Vagina (tissue), 2 donors: ENCODE results near the gene VAMP3. TPM values are rescaled to one million over a fixed set of nuclear protein-coding genes. Genes with fewer than 3 reads are reported as not detected.
"Not testable (repeated sequence)": the region's sequence is repeated elsewhere in the genome, so short reads cannot be mapped to it uniquely, and the experiment has no call there.

Experiments used
- DNase-seq, 2 donors: peaks; one replicate each; pipeline ENCODE4 v3.0.0-alpha.2; 2017; ENCODE audit errors: extremely low spot score in 2 of 2
- H3K27ac ChIP-seq: fragments of 200-600 bp; sonication (generic); one replicate; pipeline ENCODE4 v1.5.1; 2019
- H3K27me3 ChIP-seq: fragments of 200-600 bp; sonication (generic); one replicate; pipeline ENCODE4 v1.5.1; 2019
- H3K36me3 ChIP-seq, 2 donors: fragments of 200-600 bp; sonication (generic); one replicate each; pipeline ENCODE4 v1.5.1; 2017 to 2019
- H3K4me1 ChIP-seq: fragments of 200-600 bp; sonication (generic); one replicate; pipeline ENCODE4 v1.5.1; 2019
- H3K4me3 ChIP-seq, 2 donors: fragments of 200-600 bp; sonication (generic); 1 replicate in 1 of 2; 2 replicates in 1 of 2; pipeline ENCODE4 v1.5.1; 2016 to 2019
- H3K9me3 ChIP-seq: fragments of 200-600 bp; sonication (generic); one replicate; pipeline ENCODE4 v1.5.1; 2019
- CTCF ChIP-seq, 3 experiments: fragments of 450-650 bp in 2 of 3; fragments of 200-600 bp in 1 of 3; sonication (generic) in 1 of 3; IDR thresholded peaks; one replicate each; pipeline ENCODE4 v1.5.1; 2017 to 2019; ENCODE audit warnings: antibody characterized with exemption in 3 of 3, mild to moderate bottlenecking in 2 of 3, moderate library complexity in 2 of 3
- POLR2A ChIP-seq, 2 donors: fragments of 450-650 bp; IDR thresholded peaks; one replicate each; pipeline ENCODE4 v1.6.1; 2017; ENCODE audit warnings: antibody characterized with exemption in 2 of 2, mild to moderate bottlenecking in 2 of 2, moderate library complexity in 2 of 2
- POLR2AphosphoS5 ChIP-seq, 2 donors: sonication (generic); formaldehyde crosslinking; IDR thresholded peaks; one replicate each; pipeline ENCODE4 v1.9.0; 2017; ENCODE audit warnings: antibody characterized with exemption in 2 of 2, mild to moderate bottlenecking in 2 of 2, low read depth in 1 of 2; ENCODE audit not compliant: insufficient read depth in 1 of 2
- intact Hi-C: fragments of 100-400 bp; cut with DNase I; formaldehyde crosslinking; loops from one replicate; pipeline ENCODE4 v1.15.1; 2023
- total RNA-seq: library from RNA; depleted of rRNA; stranded (reverse); fragments of >200 nt; gene quantifications from one replicate; pipeline ENCODE4 v1.2.3, GENCODE V29; 2016

VAMP3 gene
- total RNA-seq, 1 donor from 2014 or later, result 59.2 TPM

- intact Hi-C loops, result no loop called here
- TF ChIP-seq POLR2AphosphoS5 (IDR thresholded peaks at IDR 0.05; ENCODE audit: insufficient read depth in 1 of 2, low read depth in 1 of 2), result no peak
- no peak for TF ChIP-seq POLR2A (IDR thresholded peaks at IDR 0.05)
- TF ChIP-seq CTCF (IDR thresholded peaks at IDR 0.05), result no peak
- H3K27me3 ChIP-seq, result no peaks in the 10 kb centered on the region
- H3K27ac ChIP-seq, result no peak overlapping the region
- DNase-seq, result no peak
- no peak overlapping the region for H3K4me3 ChIP-seq
- no peaks in the 10 kb centered on the region for H3K9me3 ChIP-seq
- H3K36me3 ChIP-seq, result peaks cover 0 to 43% of the 10 kb centered on the region in 2 donors
- H3K4me1 ChIP-seq, result peaks cover 11% of the 10 kb centered on the region
Observed at GRCh38 chr1:7786795-7787194, 15.7 kb downstream of the VAMP3 start.

- TF ChIP-seq CTCF (IDR thresholded peaks at IDR 0.05) (no peak), POLR2AphosphoS5 (IDR thresholded peaks at IDR 0.05; ENCODE audit: insufficient read depth in 1 of 2, low read depth in 1 of 2) (no peak), POLR2A (IDR thresholded peaks at IDR 0.05) (no peak)
- Histone ChIP-seq H3K4me1 (peaks cover 7% of the 10 kb centered on the region), H3K27me3 (no peaks in the 10 kb centered on the region), H3K36me3 (peaks cover 0 to 61% of the 10 kb centered on the region in 2 donors), H3K27ac (no peak overlapping the region), H3K4me3 (no peak overlapping the region), H3K9me3 (no peaks in the 10 kb centered on the region)
- DNase-seq, result no peak
- intact Hi-C loops, result no loop called here
Observed at GRCh38 chr1:7789828-7790227, 18.7 kb downstream of the VAMP3 start.

- peaks cover 0 to 65% of the 10 kb centered on the region in 2 donors for H3K36me3 ChIP-seq
- H3K27me3 ChIP-seq, DNase-seq, H3K27ac ChIP-seq, H3K4me1 ChIP-seq, intact Hi-C loops, H3K9me3 ChIP-seq, H3K4me3 ChIP-seq: not testable (repeated sequence)
Observed at GRCh38 chr1:7791027-7791426, 19.9 kb downstream of the VAMP3 start.

- no peaks in the 10 kb centered on the region for H3K27me3 ChIP-seq
- no peak for DNase-seq
- H3K9me3 ChIP-seq, result no peaks in the 10 kb centered on the region
- TF ChIP-seq POLR2A (IDR thresholded peaks at IDR 0.05), result no peak
- no peak for TF ChIP-seq POLR2AphosphoS5 (IDR thresholded peaks at IDR 0.05; ENCODE audit: insufficient read depth in 1 of 2, low read depth in 1 of 2)
- TF ChIP-seq CTCF (IDR thresholded peaks at IDR 0.05), result no peak
- peaks cover 0 to 68% of the 10 kb centered on the region in 2 donors for H3K36me3 ChIP-seq
- intact Hi-C loops, result no loop called here
- H3K4me1 ChIP-seq, result no peaks in the 10 kb centered on the region
- no peak overlapping the region for H3K27ac ChIP-seq
- no peak overlapping the region for H3K4me3 ChIP-seq
Observed at GRCh38 chr1:7795406-7795805, 24.3 kb downstream of the VAMP3 start.

- TF ChIP-seq POLR2A (IDR thresholded peaks at IDR 0.05) (no peak), POLR2AphosphoS5 (IDR thresholded peaks at IDR 0.05; ENCODE audit: insufficient read depth in 1 of 2, low read depth in 1 of 2) (no peak), CTCF (IDR thresholded peaks at IDR 0.05) (no peak)
- DNase-seq, result no peak
- intact Hi-C loops, result no loop called here
- peaks cover 0 to 79% of the 10 kb centered on the region in 2 donors for H3K36me3 ChIP-seq
- H3K4me3 ChIP-seq, result no peak overlapping the region
- H3K4me1 ChIP-seq, result no peaks in the 10 kb centered on the region
- no peaks in the 10 kb centered on the region for H3K9me3 ChIP-seq
- no peak overlapping the region for H3K27ac ChIP-seq
- H3K27me3 ChIP-seq, result no peaks in the 10 kb centered on the region
Observed at GRCh38 chr1:7805460-7805859, 34.4 kb downstream of the VAMP3 start.
